Measurements from ENCODE around the gene TBC1D23. TPM values are rescaled to one million over a fixed set of nuclear protein-coding genes. Genes with fewer than 3 reads are reported as not detected.

The TBC1D23 gene
- total and polyA plus RNA-seq, 2 of the 13 experiments (the other 11 are each of a cell fraction or from before 2014, with no cell fraction given), result 28.7 to 35.4 TPM

GRCh38 chr3:100260685-100261484 lies at the start of gene TBC1D23 (continued):
- TF ChIP-seq ZNF280D (CRISPR knock-in tag; IDR thresholded peaks at IDR 0.05) (no peak), NFKBIZ (CRISPR knock-in tag; IDR thresholded peaks at IDR 0.05) (peak; percentile 79), ZNF350 (CRISPR knock-in tag; IDR thresholded peaks at IDR 0.05; ENCODE audit: borderline replicate concordance, low read depth) (peak; percentile 83; the same call in 1 of the 2 replicates), ZNF747 (CRISPR knock-in tag; IDR thresholded peaks at IDR 0.05; ENCODE audit: borderline replicate concordance) (no peak), PHF5A (CRISPR knock-in tag; IDR thresholded peaks at IDR 0.05; ENCODE audit: low read depth, unreplicated experiment) (peak; percentile 73), ZNF550 (CRISPR knock-in tag; IDR thresholded peaks at IDR 0.05; ENCODE audit: borderline replicate concordance) (no peak), NCOR1 (IDR thresholded peaks at IDR 0.05; ENCODE audit: borderline replicate concordance, low read length) (peak; percentile 32; the same call in 1 of the 2 replicates), ZNF850 (CRISPR knock-in tag; conservative IDR thresholded peaks at IDR 0.05) (peak; percentile 64; the same call in 1 of the 2 replicates), WIZ (CRISPR knock-in tag; IDR thresholded peaks at IDR 0.05) (0 out of 2 replicates have a peak, but pooled peaks have one; percentile 21), TAF15 (IDR thresholded peaks at IDR 0.05; ENCODE audit: low read depth, low read length, poor library complexity, severe bottlenecking) (no peak), SPEN (CRISPR knock-in tag; IDR thresholded peaks at IDR 0.05; ENCODE audit: low read depth) (peak; percentile 50), POGK (CRISPR knock-in tag; conservative IDR thresholded peaks at IDR 0.05) (peak; percentile 65; the same call in 1 of the 2 replicates), POLR2G (IDR thresholded peaks at IDR 0.05; ENCODE audit: low read depth, low read length) (peak; percentile 83), ZNF543 (CRISPR knock-in tag; IDR thresholded peaks at IDR 0.05) (peak; percentile 51; the same call in 1 of the 2 replicates), ETV5 (CRISPR knock-in tag; IDR thresholded peaks at IDR 0.05; ENCODE audit: borderline replicate concordance) (peak; percentile 66; the same call in 1 of the 2 replicates)
- TF ChIP-seq, protein P1, sequence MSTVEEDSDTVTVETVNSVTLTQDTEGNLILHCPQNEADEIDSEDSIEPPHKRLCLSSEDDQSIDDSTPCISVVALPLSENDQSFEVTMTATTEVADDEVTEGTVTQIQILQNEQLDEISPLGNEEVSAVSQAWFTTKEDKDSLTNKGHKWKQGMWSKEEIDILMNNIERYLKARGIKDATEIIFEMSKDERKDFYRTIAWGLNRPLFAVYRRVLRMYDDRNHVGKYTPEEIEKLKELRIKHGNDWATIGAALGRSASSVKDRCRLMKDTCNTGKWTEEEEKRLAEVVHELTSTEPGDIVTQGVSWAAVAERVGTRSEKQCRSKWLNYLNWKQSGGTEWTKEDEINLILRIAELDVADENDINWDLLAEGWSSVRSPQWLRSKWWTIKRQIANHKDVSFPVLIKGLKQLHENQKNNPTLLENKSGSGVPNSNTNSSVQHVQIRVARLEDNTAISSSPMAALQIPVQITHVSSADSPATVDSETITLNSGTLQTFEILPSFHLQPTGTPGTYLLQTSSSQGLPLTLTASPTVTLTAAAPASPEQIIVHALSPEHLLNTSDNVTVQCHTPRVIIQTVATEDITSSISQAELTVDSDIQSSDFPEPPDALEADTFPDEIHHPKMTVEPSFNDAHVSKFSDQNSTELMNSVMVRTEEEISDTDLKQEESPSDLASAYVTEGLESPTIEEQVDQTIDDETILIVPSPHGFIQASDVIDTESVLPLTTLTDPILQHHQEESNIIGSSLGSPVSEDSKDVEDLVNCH (CRISPR knock-in tag; IDR thresholded peaks at IDR 0.05), result peak; percentile 90; the same call in 1 of the 2 replicates
- TF ChIP-seq, protein P2, sequence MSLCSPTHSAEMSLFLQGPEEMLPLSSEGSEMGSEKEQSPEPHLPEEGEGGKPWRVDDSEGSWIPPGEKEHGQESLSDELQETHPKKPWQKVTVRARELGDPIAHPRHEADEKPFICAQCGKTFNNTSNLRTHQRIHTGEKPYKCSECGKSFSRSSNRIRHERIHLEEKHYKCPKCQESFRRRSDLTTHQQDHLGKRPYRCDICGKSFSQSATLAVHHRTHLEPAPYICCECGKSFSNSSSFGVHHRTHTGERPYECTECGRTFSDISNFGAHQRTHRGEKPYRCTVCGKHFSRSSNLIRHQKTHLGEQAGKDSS (CRISPR knock-in tag; IDR thresholded peaks at IDR 0.05; ENCODE audit: borderline replicate concordance, low read depth), result peak; percentile 20; the same call in 1 of the 2 replicates
- TF ChIP-seq, protein P3, sequence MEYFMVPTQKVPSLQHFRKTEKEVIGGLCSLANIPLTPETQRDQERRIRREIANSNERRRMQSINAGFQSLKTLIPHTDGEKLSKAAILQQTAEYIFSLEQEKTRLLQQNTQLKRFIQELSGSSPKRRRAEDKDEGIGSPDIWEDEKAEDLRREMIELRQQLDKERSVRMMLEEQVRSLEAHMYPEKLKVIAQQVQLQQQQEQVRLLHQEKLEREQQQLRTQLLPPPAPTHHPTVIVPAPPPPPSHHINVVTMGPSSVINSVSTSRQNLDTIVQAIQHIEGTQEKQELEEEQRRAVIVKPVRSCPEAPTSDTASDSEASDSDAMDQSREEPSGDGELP (IDR thresholded peaks at IDR 0.05; ENCODE audit: borderline replicate concordance, low read depth), result 0 out of 2 replicates have a peak, but pooled peaks have one; percentile 14

All from HepG2 (cell line).